ENCODE results near the gene PARP12.

Gene PARP12

DNA sequence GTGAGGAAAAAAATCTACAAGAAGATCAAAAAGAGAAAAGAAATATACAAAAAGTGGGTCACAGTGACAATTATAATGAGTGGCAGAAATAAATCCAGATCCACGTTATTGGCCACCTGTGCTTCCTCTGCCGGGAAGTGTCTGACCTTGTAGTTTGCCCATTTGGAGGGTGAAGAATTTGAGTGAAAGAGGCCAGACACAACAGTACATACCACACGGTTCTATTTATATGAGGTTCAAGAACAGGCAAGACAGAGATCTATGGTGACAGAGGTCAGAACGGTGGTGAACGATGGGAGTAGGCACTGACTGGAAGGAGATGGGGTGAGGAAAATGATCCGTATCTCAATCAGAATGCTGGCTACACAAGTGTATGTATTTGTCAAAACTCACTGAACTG lies 17.1 kb downstream of the PARP12 start:
- TF ChIP-seq, protein P1, sequence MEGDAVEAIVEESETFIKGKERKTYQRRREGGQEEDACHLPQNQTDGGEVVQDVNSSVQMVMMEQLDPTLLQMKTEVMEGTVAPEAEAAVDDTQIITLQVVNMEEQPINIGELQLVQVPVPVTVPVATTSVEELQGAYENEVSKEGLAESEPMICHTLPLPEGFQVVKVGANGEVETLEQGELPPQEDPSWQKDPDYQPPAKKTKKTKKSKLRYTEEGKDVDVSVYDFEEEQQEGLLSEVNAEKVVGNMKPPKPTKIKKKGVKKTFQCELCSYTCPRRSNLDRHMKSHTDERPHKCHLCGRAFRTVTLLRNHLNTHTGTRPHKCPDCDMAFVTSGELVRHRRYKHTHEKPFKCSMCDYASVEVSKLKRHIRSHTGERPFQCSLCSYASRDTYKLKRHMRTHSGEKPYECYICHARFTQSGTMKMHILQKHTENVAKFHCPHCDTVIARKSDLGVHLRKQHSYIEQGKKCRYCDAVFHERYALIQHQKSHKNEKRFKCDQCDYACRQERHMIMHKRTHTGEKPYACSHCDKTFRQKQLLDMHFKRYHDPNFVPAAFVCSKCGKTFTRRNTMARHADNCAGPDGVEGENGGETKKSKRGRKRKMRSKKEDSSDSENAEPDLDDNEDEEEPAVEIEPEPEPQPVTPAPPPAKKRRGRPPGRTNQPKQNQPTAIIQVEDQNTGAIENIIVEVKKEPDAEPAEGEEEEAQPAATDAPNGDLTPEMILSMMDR (IDR thresholded peaks at IDR 0.05; ENCODE audit: low read depth, low read length): no peak
- no peak for DNase-seq (ENCODE audit: extremely low read depth, low read depth)

- TF ChIP-seq, protein P1 (IDR thresholded peaks at IDR 0.05; ENCODE audit: low read depth, low read length): no peak
These were observed 18.5 kb downstream of the PARP12 start for GRCh38 chr7:140044251-140044650.

GRCh38 chr7:140042386-140042670 lies 20.4 kb downstream of the PARP12 start:
- TF ChIP-seq, protein P1 (IDR thresholded peaks at IDR 0.05; ENCODE audit: low read depth, low read length): no peak
- DNase-seq (ENCODE audit: extremely low read depth, low read depth): no peak

More at GRCh38 chr7:140044251-140044650, 18.5 kb downstream of the PARP12 start:
- DNase-seq (ENCODE audit: extremely low read depth, low read depth): no peak

- DNase-seq (ENCODE audit: extremely low read depth, low read depth): no peak
- TF ChIP-seq, protein P1 (IDR thresholded peaks at IDR 0.05; ENCODE audit: low read depth, low read length): no peak
These were observed 20.9 kb downstream of the PARP12 start for GRCh38 chr7:140041659-140042385.

DNA sequence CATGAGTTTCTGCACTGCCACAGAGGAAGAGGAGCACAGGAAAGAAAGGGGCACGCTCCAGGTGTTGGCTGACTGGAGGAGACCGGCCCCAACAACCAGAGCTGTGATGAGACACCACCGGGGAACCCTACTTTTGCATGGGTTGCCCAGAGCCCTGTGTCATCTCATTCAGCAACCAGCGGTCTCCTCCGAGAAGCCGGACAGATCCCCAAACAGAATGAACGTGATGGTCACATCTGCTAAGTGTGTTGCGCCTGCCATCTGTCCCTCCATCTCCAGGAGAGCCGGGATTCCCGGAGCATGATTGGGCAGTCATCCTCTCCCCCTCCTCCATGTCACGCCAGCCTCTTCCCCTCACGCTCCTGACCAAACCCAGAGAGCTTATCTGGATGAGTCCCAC lies 22.9 kb downstream of the PARP12 start:
- DNase-seq (ENCODE audit: extremely low read depth, low read depth): no peak
- TF ChIP-seq, protein P1 (IDR thresholded peaks at IDR 0.05; ENCODE audit: low read depth, low read length): no peak

DNA sequence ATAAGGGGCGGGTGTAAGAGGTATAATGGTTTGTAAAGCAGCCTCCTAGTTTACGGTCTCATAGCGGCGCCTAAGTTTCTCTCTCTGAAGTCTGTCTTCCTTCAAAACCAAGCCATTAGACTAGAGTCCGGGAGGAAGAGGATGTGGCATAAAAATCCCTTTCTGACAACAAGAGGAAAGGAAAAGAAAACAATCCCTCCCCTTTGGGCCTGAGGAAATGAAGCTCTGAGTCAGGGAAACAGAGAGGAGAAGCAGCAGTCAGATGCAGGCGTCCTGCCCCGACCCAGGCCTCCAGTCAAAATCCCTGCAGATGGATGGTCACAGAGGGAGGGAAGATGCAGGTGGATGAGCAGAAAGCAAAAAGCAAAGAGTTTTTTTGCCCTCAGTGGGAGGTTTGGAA lies 23.7 kb downstream of the PARP12 start:
- no peak for DNase-seq (ENCODE audit: extremely low read depth, low read depth)
- TF ChIP-seq, protein P1 (IDR thresholded peaks at IDR 0.05; ENCODE audit: low read depth, low read length): no peak

GRCh38 chr7:140036224-140036962 lies 26.4 kb downstream of the PARP12 start:
- TF ChIP-seq, protein P1 (IDR thresholded peaks at IDR 0.05; ENCODE audit: low read depth, low read length): no peak
- no peak for DNase-seq (ENCODE audit: extremely low read depth, low read depth)

Data from AG09319 (cell line).